Measurements from ENCODE around the gene OVOL2.

The OVOL2 gene

GRCh38 chr20:18001131-18001921, 56.4 kb downstream of the OVOL2 start:
- DNase-seq (ENCODE audit: extremely low read depth, low read depth), result no peak
- no peak overlapping the region for H3K4me3 ChIP-seq (replicated peaks; ENCODE audit: low read depth, low read length)
- no peak for TF ChIP-seq CTCF (IDR thresholded peaks at IDR 0.05; ENCODE audit: low read depth, low read length, missing control alignments)

- no peak overlapping the region for H3K4me3 ChIP-seq (replicated peaks; ENCODE audit: low read depth, low read length)
- no peak for TF ChIP-seq CTCF (IDR thresholded peaks at IDR 0.05; ENCODE audit: low read depth, low read length, missing control alignments)
- no peak for DNase-seq (ENCODE audit: extremely low read depth, low read depth)
Measured at GRCh38 chr20:17999566-17999965, 58.1 kb downstream of the OVOL2 start.

- H3K4me3 ChIP-seq (replicated peaks; ENCODE audit: low read depth, low read length), result no peak overlapping the region
- no peak for TF ChIP-seq CTCF (IDR thresholded peaks at IDR 0.05; ENCODE audit: low read depth, low read length, missing control alignments)
- DNase-seq (ENCODE audit: extremely low read depth, low read depth), result no peak
Measured at GRCh38 chr20:17998446-17998845, 59.3 kb downstream of the OVOL2 start.

- peak; percentile 59 for DNase-seq (ENCODE audit: extremely low read depth, low read depth)
- H3K4me3 ChIP-seq (replicated peaks; ENCODE audit: low read depth, low read length), result no peak overlapping the region
- TF ChIP-seq CTCF (IDR thresholded peaks at IDR 0.05; ENCODE audit: low read depth, low read length, missing control alignments), result peak; percentile 94
Measured at GRCh38 chr20:17995967-17996819, 61.5 kb downstream of the OVOL2 start.

GRCh38 chr20:17993546-17993945, 64.2 kb downstream of the OVOL2 start:
- no peak overlapping the region for H3K4me3 ChIP-seq (replicated peaks; ENCODE audit: low read depth, low read length)
- no peak for DNase-seq (ENCODE audit: extremely low read depth, low read depth)
- TF ChIP-seq CTCF (IDR thresholded peaks at IDR 0.05; ENCODE audit: low read depth, low read length, missing control alignments), result no peak

GRCh38 chr20:17992847-17993513, 64.7 kb downstream of the OVOL2 start:
- no peak for DNase-seq (ENCODE audit: extremely low read depth, low read depth)
- no peak for TF ChIP-seq CTCF (IDR thresholded peaks at IDR 0.05; ENCODE audit: low read depth, low read length, missing control alignments)
- H3K4me3 ChIP-seq (replicated peaks; ENCODE audit: low read depth, low read length), result no peak overlapping the region

All from HFF-Myc (cell line).